ENCODE results near the gene IL4.

DNA sequence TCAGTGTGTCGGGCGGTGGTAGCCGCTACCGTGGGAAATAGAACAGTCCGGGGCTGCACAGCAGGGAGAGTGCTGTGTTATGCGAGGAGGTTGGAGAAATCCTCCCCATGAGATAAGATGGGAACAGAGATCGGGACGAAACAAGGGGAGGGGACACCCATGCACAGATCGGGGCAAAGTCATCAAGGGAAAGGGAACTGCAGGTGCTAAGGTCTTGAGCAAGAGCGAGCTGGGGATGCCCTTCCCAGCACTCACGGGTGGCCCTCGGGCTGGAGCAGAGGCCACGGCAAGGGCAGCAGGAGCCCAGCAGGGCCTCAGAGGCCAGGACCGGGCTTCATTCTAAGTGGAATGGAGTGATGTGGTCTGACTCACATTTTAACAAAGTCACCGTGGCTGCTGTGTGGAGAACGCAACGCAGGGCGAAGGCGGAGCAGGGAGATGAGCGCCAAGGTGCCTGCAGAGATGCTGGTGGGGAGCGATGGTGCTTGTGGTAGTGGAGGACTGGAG, 8.2 kb upstream of the IL4 start:
- TF ChIP-seq, protein P1, sequence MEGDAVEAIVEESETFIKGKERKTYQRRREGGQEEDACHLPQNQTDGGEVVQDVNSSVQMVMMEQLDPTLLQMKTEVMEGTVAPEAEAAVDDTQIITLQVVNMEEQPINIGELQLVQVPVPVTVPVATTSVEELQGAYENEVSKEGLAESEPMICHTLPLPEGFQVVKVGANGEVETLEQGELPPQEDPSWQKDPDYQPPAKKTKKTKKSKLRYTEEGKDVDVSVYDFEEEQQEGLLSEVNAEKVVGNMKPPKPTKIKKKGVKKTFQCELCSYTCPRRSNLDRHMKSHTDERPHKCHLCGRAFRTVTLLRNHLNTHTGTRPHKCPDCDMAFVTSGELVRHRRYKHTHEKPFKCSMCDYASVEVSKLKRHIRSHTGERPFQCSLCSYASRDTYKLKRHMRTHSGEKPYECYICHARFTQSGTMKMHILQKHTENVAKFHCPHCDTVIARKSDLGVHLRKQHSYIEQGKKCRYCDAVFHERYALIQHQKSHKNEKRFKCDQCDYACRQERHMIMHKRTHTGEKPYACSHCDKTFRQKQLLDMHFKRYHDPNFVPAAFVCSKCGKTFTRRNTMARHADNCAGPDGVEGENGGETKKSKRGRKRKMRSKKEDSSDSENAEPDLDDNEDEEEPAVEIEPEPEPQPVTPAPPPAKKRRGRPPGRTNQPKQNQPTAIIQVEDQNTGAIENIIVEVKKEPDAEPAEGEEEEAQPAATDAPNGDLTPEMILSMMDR (IDR thresholded peaks at IDR 0.05), result no peak
- no peak for TF ChIP-seq ZFX (IDR thresholded peaks at IDR 0.05; ENCODE audit: borderline replicate concordance)

Data from 22Rv1 (cell line).